Stimulated activated CD8-positive, alpha-beta memory T cell treated with anti-CD3 and anti-CD28 coated beads, Interleukin-12 subunit alpha, Interleukin-12 subunit beta, amount 100 ng/mL, for 24 hours (primary cell): ENCODE measurements around the gene C11orf54.
"Not testable (repeated sequence)": the region's sequence is repeated elsewhere in the genome, so short reads cannot be mapped to it uniquely, and the experiment has no call there.

Experiments
- DNase-seq: peaks from one replicate; pipeline ENCODE4 v3.0.0-alpha.2; 2020; ENCODE audit errors: extremely low read depth

C11orf54 gene

GRCh38 chr11:93734427-93735222, 6.8 kb upstream of the C11orf54 start:
- no peak for DNase-seq

GRCh38 chr11:93735627-93736026, 5.8 kb upstream of the C11orf54 start:
- DNase-seq = no peak

GRCh38 chr11:93736129-93736528, 5.3 kb upstream of the C11orf54 start:
- no peak for DNase-seq

- DNase-seq = no peak
Measured at GRCh38 chr11:93737904-93738612, 3.4 kb upstream of the C11orf54 start.

GRCh38 chr11:93738647-93739081, 2.8 kb upstream of the C11orf54 start:
- DNase-seq = no peak

GRCh38 chr11:93740031-93740729, 1.3 kb upstream of the C11orf54 start:
- DNase-seq = no peak

GRCh38 chr11:93740730-93741093, 760 bp upstream of the C11orf54 start:
- peak; percentile 26 for DNase-seq

GRCh38 chr11:93741882-93742226, 382 bp downstream of the C11orf54 start:
- no peak for DNase-seq

GRCh38 chr11:93743291-93743690, 1.8 kb downstream of the C11orf54 start:
- DNase-seq = no peak

GRCh38 chr11:93744669-93745004, 3.2 kb downstream of the C11orf54 start:
- DNase-seq = no peak

GRCh38 chr11:93745005-93745755, 3.7 kb downstream of the C11orf54 start:
- DNase-seq = not testable (repeated sequence)

GRCh38 chr11:93746101-93746500, 4.6 kb downstream of the C11orf54 start:
- DNase-seq = no peak

- DNase-seq = no peak
Measured at GRCh38 chr11:93747122-93747521, 5.7 kb downstream of the C11orf54 start.

GRCh38 chr11:93751001-93751400, 9.5 kb downstream of the C11orf54 start:
- no peak for DNase-seq

GRCh38 chr11:93753241-93753640, 11.8 kb downstream of the C11orf54 start:
- DNase-seq = no peak

- no peak for DNase-seq
Measured at GRCh38 chr11:93756748-93757147, 15.3 kb downstream of the C11orf54 start.

GRCh38 chr11:93757301-93757700, 15.8 kb downstream of the C11orf54 start:
- DNase-seq = no peak

GRCh38 chr11:93757924-93758865, 16.7 kb downstream of the C11orf54 start:
- no peak for DNase-seq

- not testable (repeated sequence) for DNase-seq
Measured at GRCh38 chr11:93759123-93759522, 17.7 kb downstream of the C11orf54 start.

GRCh38 chr11:93761910-93762309, 20.4 kb downstream of the C11orf54 start:
- DNase-seq = no peak

- no peak for DNase-seq
Measured at GRCh38 chr11:93765551-93765950, 24.1 kb downstream of the C11orf54 start.
